ENCODE results near the gene PRPS1. TPM values are rescaled to one million over a fixed set of nuclear protein-coding genes. Genes with fewer than 3 reads are reported as not detected.

PRPS1 gene
- total and polyA plus RNA-seq, 2 of the 13 experiments (the other 11 are each of a cell fraction or from before 2014, with no cell fraction given), result 33.7 to 54.4 TPM

DNA sequence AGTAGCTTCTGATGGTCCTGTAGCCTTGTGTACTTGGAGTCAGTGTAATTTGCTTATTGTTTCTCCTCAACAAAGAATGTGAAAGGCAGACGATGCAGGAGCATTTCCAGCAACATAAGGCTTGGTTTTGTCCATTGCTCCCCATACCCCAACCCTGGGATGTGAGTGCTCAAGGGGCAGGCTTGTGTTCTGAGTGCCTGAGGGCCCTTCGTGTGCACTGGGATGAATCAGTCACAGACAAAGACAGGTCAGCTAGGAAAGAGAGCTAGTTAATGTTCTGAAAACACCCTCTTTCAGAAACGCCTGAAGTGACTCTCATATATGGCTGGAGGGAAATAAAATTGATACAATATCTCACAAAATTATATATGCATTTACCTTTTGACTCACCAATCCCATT lies 59.1 kb downstream of the PRPS1 start (continued):
- TF ChIP-seq, protein P1, sequence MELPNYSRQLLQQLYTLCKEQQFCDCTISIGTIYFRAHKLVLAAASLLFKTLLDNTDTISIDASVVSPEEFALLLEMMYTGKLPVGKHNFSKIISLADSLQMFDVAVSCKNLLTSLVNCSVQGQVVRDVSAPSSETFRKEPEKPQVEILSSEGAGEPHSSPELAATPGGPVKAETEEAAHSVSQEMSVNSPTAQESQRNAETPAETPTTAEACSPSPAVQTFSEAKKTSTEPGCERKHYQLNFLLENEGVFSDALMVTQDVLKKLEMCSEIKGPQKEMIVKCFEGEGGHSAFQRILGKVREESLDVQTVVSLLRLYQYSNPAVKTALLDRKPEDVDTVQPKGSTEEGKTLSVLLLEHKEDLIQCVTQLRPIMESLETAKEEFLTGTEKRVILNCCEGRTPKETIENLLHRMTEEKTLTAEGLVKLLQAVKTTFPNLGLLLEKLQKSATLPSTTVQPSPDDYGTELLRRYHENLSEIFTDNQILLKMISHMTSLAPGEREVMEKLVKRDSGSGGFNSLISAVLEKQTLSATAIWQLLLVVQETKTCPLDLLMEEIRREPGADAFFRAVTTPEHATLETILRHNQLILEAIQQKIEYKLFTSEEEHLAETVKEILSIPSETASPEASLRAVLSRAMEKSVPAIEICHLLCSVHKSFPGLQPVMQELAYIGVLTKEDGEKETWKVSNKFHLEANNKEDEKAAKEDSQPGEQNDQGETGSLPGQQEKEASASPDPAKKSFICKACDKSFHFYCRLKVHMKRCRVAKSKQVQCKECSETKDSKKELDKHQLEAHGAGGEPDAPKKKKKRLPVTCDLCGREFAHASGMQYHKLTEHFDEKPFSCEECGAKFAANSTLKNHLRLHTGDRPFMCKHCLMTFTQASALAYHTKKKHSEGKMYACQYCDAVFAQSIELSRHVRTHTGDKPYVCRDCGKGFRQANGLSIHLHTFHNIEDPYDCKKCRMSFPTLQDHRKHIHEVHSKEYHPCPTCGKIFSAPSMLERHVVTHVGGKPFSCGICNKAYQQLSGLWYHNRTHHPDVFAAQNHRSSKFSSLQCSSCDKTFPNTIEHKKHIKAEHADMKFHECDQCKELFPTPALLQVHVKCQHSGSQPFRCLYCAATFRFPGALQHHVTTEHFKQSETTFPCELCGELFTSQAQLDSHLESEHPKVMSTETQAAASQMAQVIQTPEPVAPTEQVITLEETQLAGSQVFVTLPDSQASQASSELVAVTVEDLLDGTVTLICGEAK (IDR thresholded peaks at IDR 0.05), result no peak
- TF ChIP-seq, protein P1 (CRISPR knock-in tag; IDR thresholded peaks at IDR 0.05), result no peak
- TF ChIP-seq AHR (CRISPR knock-in tag; IDR thresholded peaks at IDR 0.05) (no peak), ZNF746 (CRISPR knock-in tag; IDR thresholded peaks at IDR 0.05) (no peak)

DNA sequence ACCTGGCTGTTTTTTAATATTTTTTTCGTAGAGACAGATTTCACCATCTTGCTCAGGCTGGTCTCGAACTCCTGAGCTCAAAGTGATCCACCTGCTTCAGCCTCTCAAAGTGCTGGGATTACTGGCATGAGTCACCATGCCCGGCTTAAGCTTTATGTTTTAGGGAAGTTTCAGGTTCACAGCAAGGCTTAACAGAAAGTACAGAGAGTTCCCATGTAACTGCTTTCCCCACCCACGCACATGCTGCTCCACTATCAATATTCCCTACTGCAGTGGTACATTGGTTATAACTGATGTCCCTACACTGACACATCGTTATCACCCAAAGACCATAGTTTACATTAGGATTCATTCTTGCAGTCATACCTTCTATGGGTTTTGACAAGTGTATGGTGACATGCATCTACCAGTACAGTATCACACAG lies 62.7 kb downstream of the PRPS1 start:
- H3K9me3 ChIP-seq (ENCODE audit: low read length), result no peaks in the 10 kb centered on the region
- DNase-seq (ENCODE audit: low spot score) (no peak), FAIRE-seq (no peak), ATAC-seq (no peak)
- WGBS (ENCODE audit: low lambda C conversion rate), result 13% methylated on average over 5 of the region's 5 CpGs
- intact Hi-C loops (cut with micrococcal nuclease; ENCODE audit: unreplicated experiment), result no loop called here
- CTCF ChIA-PET (ENCODE audit: low intra/inter-chr PET ratio, low total read pairs), result no interaction called here
- H3K27ac ChIP-seq (ENCODE audit: extremely low read length, insufficient read depth, low read length), result no peak overlapping the region
- in situ Hi-C loops (cut with HindIII; ENCODE audit: extremely low pct_ligation_motif_present, low pct_unique_long_range_greater_than_20kb), result no loop called here
- no peaks in the 10 kb centered on the region for H3K79me2 ChIP-seq (ENCODE audit: insufficient read depth, low read length)
- H3K4me1 ChIP-seq (ENCODE audit: insufficient read depth, low read length), result no peaks in the 10 kb centered on the region
- no peaks in the 10 kb centered on the region for H3K27me3 ChIP-seq (ENCODE audit: control insufficient read depth in 1 of 2, insufficient read depth in 2 of 2, low read length in 2 of 2)
- no peak overlapping the region for H3K4me2 ChIP-seq (ENCODE audit: low read depth, low read length)
- no peaks in the 10 kb centered on the region for H4K20me1 ChIP-seq (ENCODE audit: insufficient read depth, low read length)
- no peak overlapping the region for H2AFZ ChIP-seq (ENCODE audit: low read length)
- no peak overlapping the region for H3K4me3 ChIP-seq (replicated peaks in 1 of 3; ENCODE audit: insufficient read depth in 1 of 3, low read depth in 2 of 3, low read length in 3 of 3)
- no TSS peak for BruUV-seq (replicated peaks)
- H3K36me3 ChIP-seq (replicated peaks in 1 of 2; ENCODE audit: control insufficient read depth in 1 of 2, insufficient read depth in 2 of 2, low read length in 2 of 2), result no peaks in the 10 kb centered on the region
- POLR2A ChIA-PET, result no interaction called here
- H3K9ac ChIP-seq (ENCODE audit: insufficient read depth, low read depth, low read length), result no peak overlapping the region
- TF ChIP-seq KDM6A (CRISPR knock-in tag; IDR thresholded peaks at IDR 0.05; ENCODE audit: low read depth) (no peak), ZNF546 (CRISPR knock-in tag; conservative IDR thresholded peaks at IDR 0.05) (no peak), SMAD3 (CRISPR knock-in tag; IDR thresholded peaks at IDR 0.05) (no peak), PTBP1 (IDR thresholded peaks at IDR 0.05; ENCODE audit: low read depth, low read length, poor library complexity, severe bottlenecking) (no peak), CREB1 (IDR thresholded peaks at IDR 0.05) (no peak), CREB1 (CRISPR knock-in tag; IDR thresholded peaks at IDR 0.05) (no peak), SPEN (CRISPR knock-in tag; IDR thresholded peaks at IDR 0.05; ENCODE audit: low read depth) (no peak), ZSCAN25 (CRISPR knock-in tag; IDR thresholded peaks at IDR 0.05) (no peak), CHD2 (IDR thresholded peaks at IDR 0.05; ENCODE audit: low read depth, low read length) (no peak), ZNF83 (CRISPR knock-in tag; IDR thresholded peaks at IDR 0.05; ENCODE audit: borderline replicate concordance) (no peak)
- TF ChIP-seq, protein P2, sequence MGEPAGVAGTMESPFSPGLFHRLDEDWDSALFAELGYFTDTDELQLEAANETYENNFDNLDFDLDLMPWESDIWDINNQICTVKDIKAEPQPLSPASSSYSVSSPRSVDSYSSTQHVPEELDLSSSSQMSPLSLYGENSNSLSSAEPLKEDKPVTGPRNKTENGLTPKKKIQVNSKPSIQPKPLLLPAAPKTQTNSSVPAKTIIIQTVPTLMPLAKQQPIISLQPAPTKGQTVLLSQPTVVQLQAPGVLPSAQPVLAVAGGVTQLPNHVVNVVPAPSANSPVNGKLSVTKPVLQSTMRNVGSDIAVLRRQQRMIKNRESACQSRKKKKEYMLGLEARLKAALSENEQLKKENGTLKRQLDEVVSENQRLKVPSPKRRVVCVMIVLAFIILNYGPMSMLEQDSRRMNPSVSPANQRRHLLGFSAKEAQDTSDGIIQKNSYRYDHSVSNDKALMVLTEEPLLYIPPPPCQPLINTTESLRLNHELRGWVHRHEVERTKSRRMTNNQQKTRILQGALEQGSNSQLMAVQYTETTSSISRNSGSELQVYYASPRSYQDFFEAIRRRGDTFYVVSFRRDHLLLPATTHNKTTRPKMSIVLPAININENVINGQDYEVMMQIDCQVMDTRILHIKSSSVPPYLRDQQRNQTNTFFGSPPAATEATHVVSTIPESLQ (CRISPR knock-in tag; conservative IDR thresholded peaks at IDR 0.05), result no peak

All from HepG2 (cell line).